ENCODE results near the gene IFNA14.
"Not testable (repeated sequence)": the region's sequence is repeated elsewhere in the genome, so short reads cannot be mapped to it uniquely, and the experiment has no call there.

Gene IFNA14

GRCh38 chr9:21236360-21236714 lies 3.5 kb downstream of the IFNA14 start:
- not testable (repeated sequence) for H3K36me3 Mint-ChIP-seq (ENCODE audit: low read depth); H3K27me3 Mint-ChIP-seq; H3K9me3 Mint-ChIP-seq; H3K4me3 Mint-ChIP-seq; H3K27ac Mint-ChIP-seq
- H3K4me1 Mint-ChIP-seq (ENCODE audit: low read depth): peaks cover 11% of the 10 kb centered on the region

DNA sequence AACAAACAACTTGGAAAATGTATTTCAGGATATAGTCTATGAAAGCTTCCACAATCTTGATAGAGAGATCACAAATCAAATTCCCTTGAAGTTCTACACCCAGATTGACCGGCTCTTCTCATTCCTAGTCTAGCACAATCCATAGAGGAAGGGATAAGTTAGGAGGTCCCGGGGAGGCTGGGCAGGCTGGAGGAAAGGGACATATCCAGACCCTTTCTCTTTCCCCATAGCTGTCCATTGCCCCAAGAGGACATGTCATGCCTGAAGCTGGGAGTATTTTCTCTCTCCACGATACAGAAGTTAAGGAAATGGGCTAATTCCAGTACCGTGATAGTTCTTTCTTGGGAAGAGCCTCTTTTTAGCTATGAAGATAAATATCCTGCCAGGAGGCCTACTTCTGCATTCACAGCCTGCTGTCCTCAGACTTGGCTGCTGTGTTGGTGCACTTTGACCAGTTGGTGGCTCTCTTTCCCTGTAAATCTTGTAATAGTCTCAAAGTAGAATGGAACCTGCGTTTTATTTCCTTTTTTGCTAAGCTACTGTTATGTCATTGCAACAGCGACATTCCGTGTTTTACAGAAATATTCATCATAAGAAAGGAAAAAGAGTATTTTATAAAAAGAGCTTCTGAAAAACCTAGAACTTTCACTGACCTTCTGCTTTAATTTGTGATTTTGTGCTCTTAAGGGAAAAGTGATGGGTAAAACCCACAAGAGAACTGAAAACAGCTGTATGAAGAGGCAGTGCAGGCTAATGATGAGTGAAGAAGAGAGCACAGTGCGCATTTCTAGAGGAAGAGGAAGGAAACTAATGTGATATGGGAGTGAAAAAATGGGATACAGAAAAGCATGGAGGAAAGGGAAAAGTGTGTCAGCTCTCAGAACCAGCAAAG lies 4.1 kb downstream of the IFNA14 start:
- not testable (repeated sequence) for H3K36me3 Mint-ChIP-seq (ENCODE audit: low read depth); H3K27me3 Mint-ChIP-seq

DNA sequence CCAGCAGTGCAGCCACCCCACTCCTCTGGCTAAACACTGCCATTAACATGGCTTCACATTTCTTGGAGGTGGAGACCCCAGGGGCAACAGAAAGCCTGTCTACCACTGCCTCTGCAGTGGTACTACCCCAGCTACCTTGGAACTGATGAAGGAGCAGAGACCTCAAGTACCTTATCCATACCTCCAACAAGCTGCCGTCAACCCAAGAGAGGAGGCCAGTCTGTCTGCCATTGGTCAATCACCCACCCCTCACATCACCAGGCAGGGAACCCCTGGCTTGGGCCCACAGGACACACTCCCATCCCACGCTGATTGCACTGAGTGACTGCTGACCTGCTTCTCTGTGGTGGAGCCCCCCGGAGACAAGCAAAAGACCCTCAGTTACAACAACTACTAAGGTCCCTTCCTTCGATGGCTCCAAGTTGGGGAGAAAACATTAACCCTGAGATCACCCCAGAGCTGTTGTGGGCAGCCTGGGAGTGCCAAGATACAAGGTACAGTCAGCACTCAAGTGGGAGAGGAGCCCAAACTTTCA lies 5.6 kb downstream of the IFNA14 start:
- H3K36me3 Mint-ChIP-seq (ENCODE audit: low read depth): no peaks in the 10 kb centered on the region
- no peak overlapping the region for H3K4me3 Mint-ChIP-seq
- H3K27ac Mint-ChIP-seq: no peak overlapping the region
- H3K27me3 Mint-ChIP-seq: peaks cover 2% of the 10 kb centered on the region
- peaks cover 11% of the 10 kb centered on the region for H3K4me1 Mint-ChIP-seq (ENCODE audit: low read depth)
- H3K9me3 Mint-ChIP-seq: no peaks in the 10 kb centered on the region

More for the DNA sequence above, 4.1 kb downstream of the IFNA14 start:
- not testable (repeated sequence) for H3K27ac Mint-ChIP-seq, H3K9me3 Mint-ChIP-seq
- peak overlapping the region; percentile 0 for H3K4me3 Mint-ChIP-seq
- peaks cover 11% of the 10 kb centered on the region for H3K4me1 Mint-ChIP-seq (ENCODE audit: low read depth)

GRCh38 chr9:21233258-21233657 lies 6.5 kb downstream of the IFNA14 start:
- H3K27ac Mint-ChIP-seq: no peak overlapping the region
- H3K9me3 Mint-ChIP-seq: no peaks in the 10 kb centered on the region

DNA sequence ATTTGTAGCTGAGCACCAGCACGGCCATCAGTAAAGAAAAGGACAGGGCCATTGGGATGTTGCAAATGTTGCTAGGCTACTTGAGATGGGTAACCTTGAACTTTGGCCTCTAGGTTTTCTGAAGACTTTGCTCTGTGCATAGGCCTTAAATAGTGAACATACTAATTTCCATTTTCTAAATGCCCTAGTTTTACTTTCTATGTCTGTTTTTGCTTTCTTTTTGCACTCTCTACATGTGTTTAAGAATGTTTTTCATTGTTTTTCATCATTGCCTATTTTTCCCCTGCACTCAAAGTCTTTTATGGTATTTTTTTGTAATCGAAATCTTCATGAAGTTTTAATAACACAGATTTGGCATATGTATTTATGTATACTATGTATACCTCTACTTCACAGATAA lies 11.7 kb downstream of the IFNA14 start, which contains the start of gene IFNA17:
Gene IFNA17, minus strand, starts transcription at position 101 of the 400 bp plus-strand sequence. Its CDS starts 49 bp downstream, at position 52.
- H3K36me3 Mint-ChIP-seq (ENCODE audit: low read depth): no peaks in the 10 kb centered on the region
- no peak within 1 kb of the TSS for H3K27ac Mint-ChIP-seq
- H3K27me3 Mint-ChIP-seq: peaks cover 7% of the 10 kb centered on the region
- H3K4me1 Mint-ChIP-seq (ENCODE audit: low read depth): no peaks in the 10 kb centered on the region
- no peaks in the 10 kb centered on the region for H3K9me3 Mint-ChIP-seq
- no peak within 1 kb of the TSS for H3K4me3 Mint-ChIP-seq

More at GRCh38 chr9:21233258-21233657, 6.5 kb downstream of the IFNA14 start:
- H3K4me1 Mint-ChIP-seq (ENCODE audit: low read depth): peaks cover 11% of the 10 kb centered on the region
- no peak overlapping the region for H3K4me3 Mint-ChIP-seq
- H3K36me3 Mint-ChIP-seq (ENCODE audit: low read depth): no peaks in the 10 kb centered on the region
- peaks cover 2% of the 10 kb centered on the region for H3K27me3 Mint-ChIP-seq

- peaks cover 35% of the 10 kb centered on the region for H3K27me3 Mint-ChIP-seq
- H3K36me3 Mint-ChIP-seq (ENCODE audit: low read depth); H3K9me3 Mint-ChIP-seq; H3K27ac Mint-ChIP-seq; H3K4me1 Mint-ChIP-seq (ENCODE audit: low read depth); H3K4me3 Mint-ChIP-seq: not testable (repeated sequence)
Measured at GRCh38 chr9:21217211-21217610, 22.6 kb downstream of the IFNA14 start, which contains the start of gene IFNA16. IFNA16 (minus strand) TSS chr9:21217311; CDS start chr9:21217305, 6 bp downstream.

DNA sequence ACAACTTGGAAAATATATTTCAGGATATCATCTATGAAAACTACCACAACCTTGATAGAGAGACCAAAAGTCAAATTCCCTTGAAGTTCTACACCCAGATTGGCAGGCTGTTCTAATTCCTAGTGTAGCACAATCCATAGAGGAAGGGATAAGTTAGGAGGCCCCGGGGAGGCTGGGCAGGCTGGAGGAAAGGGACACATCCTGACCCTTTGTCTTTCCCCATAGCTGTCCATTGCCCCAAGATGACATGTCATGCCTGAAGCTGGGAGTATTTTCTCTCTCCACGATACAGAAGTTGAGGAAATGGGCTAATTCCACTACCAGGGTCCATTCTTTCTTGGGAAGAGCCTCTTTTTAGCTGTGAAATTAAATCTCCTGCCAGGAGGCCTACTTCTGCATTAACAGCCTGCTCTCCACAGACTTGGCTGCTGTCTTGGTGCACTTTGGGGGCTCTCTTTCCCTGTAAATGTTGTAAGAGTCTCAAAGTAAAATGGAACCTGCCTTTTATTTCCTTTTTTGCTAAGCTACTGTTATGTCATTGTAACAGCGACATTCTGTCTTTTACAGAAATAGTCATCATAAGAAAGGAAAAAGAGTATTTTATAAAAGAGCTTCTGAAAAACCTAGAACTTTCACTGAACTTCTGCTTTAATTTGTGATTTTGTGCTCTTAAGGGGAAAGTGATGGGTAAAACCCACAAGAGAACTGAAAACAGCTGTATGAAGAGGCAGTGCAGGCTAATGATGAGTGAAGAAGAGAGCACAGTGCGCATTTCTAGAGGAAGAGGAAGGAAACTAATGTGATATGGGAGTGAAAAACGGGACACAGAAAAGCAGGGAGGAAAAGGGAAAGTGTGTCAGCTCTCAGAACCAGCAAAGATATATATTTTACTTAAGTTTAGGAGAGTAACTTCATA lies 26.1 kb downstream of the IFNA14 start:
- not testable (repeated sequence) for H3K4me1 Mint-ChIP-seq (ENCODE audit: low read depth); H3K36me3 Mint-ChIP-seq (ENCODE audit: low read depth); H3K27ac Mint-ChIP-seq; H3K9me3 Mint-ChIP-seq
- H3K4me3 Mint-ChIP-seq: peak overlapping the region; percentile 3
- peaks cover 13% of the 10 kb centered on the region for H3K27me3 Mint-ChIP-seq

GRCh38 chr9:21212160-21212559 lies 27.6 kb downstream of the IFNA14 start:
- H3K4me1 Mint-ChIP-seq (ENCODE audit: low read depth); H3K9me3 Mint-ChIP-seq; H3K36me3 Mint-ChIP-seq (ENCODE audit: low read depth); H3K4me3 Mint-ChIP-seq; H3K27ac Mint-ChIP-seq; H3K27me3 Mint-ChIP-seq: not testable (repeated sequence)

- H3K9me3 Mint-ChIP-seq; H3K27ac Mint-ChIP-seq; H3K4me3 Mint-ChIP-seq; H3K27me3 Mint-ChIP-seq; H3K4me1 Mint-ChIP-seq (ENCODE audit: low read depth); H3K36me3 Mint-ChIP-seq (ENCODE audit: low read depth): not testable (repeated sequence)
Measured at GRCh38 chr9:21210782-21211181, 29.0 kb downstream of the IFNA14 start.

DNA sequence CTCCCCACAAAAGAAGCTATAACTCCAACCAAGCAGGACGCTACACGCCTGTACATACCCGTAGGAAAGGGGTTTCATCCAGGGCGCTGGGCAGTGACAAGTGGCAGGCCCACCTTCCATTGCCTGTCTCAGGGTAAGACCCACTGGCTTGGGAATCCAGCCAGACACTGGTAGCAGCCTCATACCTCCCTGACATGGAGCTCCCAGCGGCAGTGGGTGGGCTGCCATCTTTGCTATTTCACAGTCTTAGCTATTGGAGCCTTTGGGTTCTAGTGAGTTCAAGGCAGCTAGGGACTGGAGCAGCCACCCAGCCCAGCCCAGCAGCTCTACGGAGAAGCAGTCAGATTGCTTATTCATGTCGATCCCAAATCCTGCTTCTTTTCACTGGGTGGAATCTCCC lies 29.5 kb downstream of the IFNA14 start:
- no peak overlapping the region for H3K27ac Mint-ChIP-seq
- H3K9me3 Mint-ChIP-seq: no peaks in the 10 kb centered on the region
- H3K4me1 Mint-ChIP-seq (ENCODE audit: low read depth): peaks cover 6% of the 10 kb centered on the region
- peaks cover 7% of the 10 kb centered on the region for H3K27me3 Mint-ChIP-seq
- no peak overlapping the region for H3K4me3 Mint-ChIP-seq
- no peaks in the 10 kb centered on the region for H3K36me3 Mint-ChIP-seq (ENCODE audit: low read depth)

DNA sequence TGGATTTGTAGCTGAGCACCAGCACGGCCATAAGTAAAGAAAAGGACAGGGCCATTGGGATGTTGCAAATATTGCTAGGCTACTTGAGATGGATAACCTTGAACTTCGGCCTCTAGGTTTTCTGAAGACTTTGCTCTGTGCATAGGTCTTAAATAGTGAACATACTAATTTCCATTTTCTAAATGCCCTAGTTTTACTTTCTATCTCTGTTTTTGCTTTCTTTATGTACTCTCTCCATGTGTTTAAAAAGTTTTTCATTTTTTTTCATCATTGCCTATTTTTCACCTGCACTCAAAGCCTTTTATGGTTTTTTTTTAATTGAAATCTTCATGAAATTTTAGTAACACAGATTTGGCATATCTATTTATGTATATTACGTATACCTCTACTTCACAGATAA lies 32.8 kb downstream of the IFNA14 start, which contains the start of gene IFNA10:
Gene IFNA10, minus strand, starts transcription at position 101 of the 400 bp plus-strand sequence. Its CDS starts 46 bp downstream, at position 55.
- not testable (repeated sequence) for H3K36me3 Mint-ChIP-seq (ENCODE audit: low read depth); H3K9me3 Mint-ChIP-seq; H3K4me1 Mint-ChIP-seq (ENCODE audit: low read depth); H3K27ac Mint-ChIP-seq; H3K4me3 Mint-ChIP-seq
- H3K27me3 Mint-ChIP-seq: peaks cover 17% of the 10 kb centered on the region

DNA sequence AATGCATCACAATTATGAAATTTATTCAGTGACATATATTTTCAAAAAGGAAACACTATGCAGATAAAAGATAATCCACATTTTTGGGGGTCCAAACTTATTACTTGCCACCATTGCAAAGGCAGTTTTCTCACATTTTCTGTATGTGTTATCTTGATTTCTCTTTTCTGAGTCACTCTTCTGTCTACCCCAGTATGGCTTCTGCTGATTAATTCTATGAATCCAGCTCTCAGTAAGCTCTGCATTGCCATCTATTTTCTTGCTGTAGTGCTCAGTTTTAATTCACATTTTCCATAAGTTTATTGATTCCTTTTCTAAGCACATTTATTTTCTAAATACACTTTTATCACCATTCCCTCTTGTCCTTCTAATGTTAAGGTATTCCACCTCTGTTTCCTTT lies 34.6 kb downstream of the IFNA14 start:
- Mint-ChIP-seq H3K4me3 (no peak overlapping the region), H3K4me1 (ENCODE audit: low read depth) (peaks cover 13% of the 10 kb centered on the region), H3K27me3 (peaks cover 21% of the 10 kb centered on the region), H3K36me3 (ENCODE audit: low read depth) (no peaks in the 10 kb centered on the region), H3K9me3 (no peaks in the 10 kb centered on the region), H3K27ac (no peak overlapping the region)

GRCh38 chr9:21202105-21202504 lies 37.7 kb downstream of the IFNA14 start, which contains the start of gene IFNA7:
IFNA7 (minus strand) TSS chr9:21202205; CDS start chr9:21202165, 40 bp downstream.
- not testable (repeated sequence) for H3K4me3 Mint-ChIP-seq; H3K9me3 Mint-ChIP-seq; H3K36me3 Mint-ChIP-seq (ENCODE audit: low read depth)
- H3K4me1 Mint-ChIP-seq (ENCODE audit: low read depth): peaks cover 13% of the 10 kb centered on the region
- H3K27me3 Mint-ChIP-seq: peaks cover 21% of the 10 kb centered on the region
- H3K27ac Mint-ChIP-seq: peak within 1 kb of the TSS; percentile 49

GRCh38 chr9:21194867-21195776 lies 44.7 kb downstream of the IFNA14 start:
- not testable (repeated sequence) for H3K9me3 Mint-ChIP-seq; H3K36me3 Mint-ChIP-seq (ENCODE audit: low read depth); H3K27ac Mint-ChIP-seq; H3K4me1 Mint-ChIP-seq (ENCODE audit: low read depth); H3K27me3 Mint-ChIP-seq
- H3K4me3 Mint-ChIP-seq: peak overlapping the region; percentile 39

All from stimulated activated naive CD8-positive, alpha-beta T cell treated with anti-CD3 and anti-CD28 coated beads, Interleukin-15, Interleukin-2, amounts not matched to agents 100 ng/mL and 50 ng/mL, for 24 hours (primary cell).